RWPE2 (cell line): ENCODE results near the gene PCGF3.
"Not testable (repeated sequence)": the region's sequence is repeated elsewhere in the genome, so short reads cannot be mapped to it uniquely, and the experiment has no call there.

ENCODE experiments used
- ATAC-seq: fragments of 200-7000 bp; cut with Tn5 transposase; 3 replicates; pipeline ENCODE4 v1.9.1; 2021; ENCODE audit warnings: low read depth
- DNase-seq: peaks from one replicate; pipeline ENCODE4 v3.0.0-alpha.2; 2020; ENCODE audit warnings: low spot score
- H3K27ac ChIP-seq: fragments of 450-650 bp; 2 replicates; pipeline ENCODE4 v1.5.1; 2017; ENCODE audit warnings: mild to moderate bottlenecking; ENCODE audit not compliant: poor library complexity, severe bottlenecking
- H3K27me3 ChIP-seq: fragments of 250-450 bp; sonication (Bioruptor Pico); 2 replicates; pipeline ENCODE4 v1.5.1; 2021; ENCODE audit warnings: mild to moderate bottlenecking, moderate library complexity; ENCODE audit not compliant: insufficient read depth, poor library complexity, severe bottlenecking
- H3K36me3 ChIP-seq: fragments of 250-450 bp; sonication (Bioruptor Pico); 2 replicates; pipeline ENCODE4 v1.5.1; 2020; ENCODE audit warnings: low read depth, mild to moderate bottlenecking, moderate library complexity
- H3K4me1 ChIP-seq: fragments of 250-450 bp; sonication (Bioruptor Pico); 2 replicates; pipeline ENCODE4 v1.5.1; 2021; ENCODE audit warnings: mild to moderate bottlenecking, moderate library complexity; ENCODE audit not compliant: insufficient read depth, poor library complexity, severe bottlenecking
- H3K4me3 ChIP-seq: fragments of 250-450 bp; sonication (Bioruptor Pico); 2 replicates; pipeline ENCODE4 v1.5.1; 2021; ENCODE audit warnings: mild to moderate bottlenecking, moderate library complexity; ENCODE audit not compliant: severe bottlenecking
- H3K9me3 ChIP-seq: fragments of 250-450 bp; sonication (Bioruptor Pico); 2 replicates; pipeline ENCODE4 v1.5.1; 2021; ENCODE audit warnings: mild to moderate bottlenecking, moderate library complexity; ENCODE audit not compliant: severe bottlenecking
- CTCF ChIP-seq: fragments of 450-650 bp; IDR thresholded peaks from one replicate; pipeline ENCODE4 v1.5.1; 2017; ENCODE audit warnings: mild to moderate bottlenecking, moderate library complexity; ENCODE audit not compliant: poor library complexity, severe bottlenecking

PCGF3 gene

GRCh38 chr4:692771-693554 is 12.7 kb upstream of the PCGF3 start:
- Histone ChIP-seq H3K4me1 (peaks cover 1% of the 10 kb centered on the region), H3K9me3 (no peaks in the 10 kb centered on the region), H3K27ac (no peak overlapping the region), H3K36me3 (no peaks in the 10 kb centered on the region), H3K4me3 (no peak overlapping the region), H3K27me3 (no peaks in the 10 kb centered on the region)
- ATAC-seq (no peak), DNase-seq (no peak)
- no peak for TF ChIP-seq CTCF

DNA sequence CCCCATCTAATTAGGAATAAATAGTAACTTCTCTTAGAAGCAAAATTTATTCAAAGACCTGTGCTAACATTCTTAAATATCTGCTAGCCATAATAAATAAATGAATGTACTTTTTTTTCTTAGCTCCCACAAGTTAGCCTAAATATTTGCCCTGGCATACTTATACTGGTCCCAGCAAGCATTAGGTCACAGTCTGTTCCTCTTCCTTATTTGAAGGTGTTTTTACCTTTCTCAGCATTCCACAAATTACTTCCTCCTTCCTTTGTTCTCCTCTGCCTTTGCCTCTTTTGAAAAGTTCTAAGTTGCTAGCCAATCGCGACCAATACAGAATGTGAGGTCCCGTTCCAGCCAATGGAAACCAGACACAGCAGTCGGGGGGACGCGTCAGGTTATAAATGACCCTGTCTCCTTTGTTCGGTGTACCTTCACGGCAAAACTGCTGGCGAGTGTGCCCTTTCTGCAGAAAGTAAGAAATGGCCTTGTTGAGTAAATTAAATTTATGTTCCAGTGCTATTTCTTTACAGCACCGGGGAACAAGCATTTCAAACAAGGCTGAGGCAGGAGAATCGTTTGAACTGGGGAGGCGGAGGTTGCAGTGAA is 11.2 kb upstream of the PCGF3 start:
- not testable (repeated sequence) for H3K27me3 ChIP-seq, H3K36me3 ChIP-seq, H3K4me1 ChIP-seq, H3K27ac ChIP-seq, DNase-seq, ATAC-seq, H3K9me3 ChIP-seq, H3K4me3 ChIP-seq

DNA sequence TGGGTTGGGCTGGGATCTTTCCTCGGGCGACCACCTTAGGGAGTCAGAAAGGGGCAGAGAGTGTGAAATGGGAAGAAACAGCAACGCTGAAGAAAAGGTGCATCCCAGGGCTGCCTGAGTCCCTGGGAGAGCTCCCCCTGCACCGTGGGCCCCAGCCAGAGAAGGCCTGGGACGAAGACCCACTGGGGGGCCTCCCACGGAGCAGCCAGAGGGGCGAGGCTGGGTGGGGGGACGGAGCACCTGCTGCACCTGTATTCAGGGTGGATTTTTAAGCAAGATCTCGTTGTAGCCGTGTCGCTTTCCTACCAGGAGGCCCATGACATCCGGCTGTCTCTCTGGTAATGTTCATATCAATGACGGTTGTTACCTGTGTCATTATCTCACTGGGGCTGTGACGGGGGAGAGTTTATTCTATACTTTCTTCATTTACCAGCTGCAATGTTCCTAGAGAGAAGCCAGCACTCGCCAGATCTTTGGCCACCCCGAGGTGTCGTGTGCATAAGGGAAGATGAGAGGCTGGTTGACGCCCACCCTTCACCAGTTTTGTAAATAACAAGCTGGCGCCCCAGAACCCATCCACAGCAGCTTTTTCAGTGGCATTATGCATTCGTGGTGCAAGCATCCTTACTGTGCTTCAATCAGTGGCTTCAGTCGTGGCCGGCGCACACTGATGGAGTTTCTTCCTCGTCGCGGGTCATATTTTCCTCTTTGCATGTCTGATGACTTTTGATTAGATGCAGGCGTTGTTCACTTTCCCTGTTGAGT is 5.6 kb upstream of the PCGF3 start:
- peaks cover 6% of the 10 kb centered on the region for H3K4me1 ChIP-seq
- no peaks in the 10 kb centered on the region for H3K27me3 ChIP-seq
- ATAC-seq (no peak), DNase-seq (peak; percentile 35)
- no peaks in the 10 kb centered on the region for H3K9me3 ChIP-seq
- H3K36me3 ChIP-seq, result no peaks in the 10 kb centered on the region
- H3K27ac ChIP-seq, result peak overlapping the region; percentile 49
- no peak overlapping the region for H3K4me3 ChIP-seq
- no peak for TF ChIP-seq CTCF

DNA sequence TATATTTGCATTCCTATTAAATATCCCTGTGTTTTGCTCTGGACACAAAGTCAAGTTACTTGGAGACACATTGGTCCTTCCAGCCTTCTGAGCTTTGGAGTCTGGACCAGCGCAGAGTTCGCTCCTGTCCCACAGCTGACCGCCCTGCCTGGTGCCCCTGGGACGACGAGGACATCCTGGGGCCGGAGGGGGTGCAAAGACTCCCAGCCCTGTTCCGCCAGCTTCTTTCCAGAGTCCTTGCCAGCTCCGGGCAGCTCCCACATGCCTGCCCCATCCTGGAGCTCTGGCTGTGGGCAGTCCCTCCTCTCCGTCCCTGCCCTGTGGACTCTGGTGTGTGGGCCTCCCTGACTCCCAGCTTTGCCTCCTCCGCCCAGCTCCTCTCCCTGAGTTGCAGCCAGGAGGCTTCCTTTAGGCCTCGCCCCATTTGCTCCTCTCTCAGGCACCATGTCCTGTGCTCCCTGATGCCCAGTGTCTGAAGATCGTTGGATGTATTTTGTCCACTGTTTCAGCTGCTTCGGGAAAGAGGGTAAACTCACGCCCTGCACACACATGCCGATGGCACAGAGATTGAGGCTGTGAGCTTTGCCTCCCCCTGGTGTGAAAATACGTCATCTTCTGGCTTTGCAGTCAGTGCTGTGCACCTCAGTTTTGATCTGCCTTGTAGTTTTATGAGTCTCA is 4.9 kb upstream of the PCGF3 start:
- Histone ChIP-seq H3K4me3 (no peak overlapping the region), H3K27ac (no peak overlapping the region), H3K4me1 (peaks cover 6% of the 10 kb centered on the region), H3K9me3 (no peaks in the 10 kb centered on the region), H3K36me3 (no peaks in the 10 kb centered on the region), H3K27me3 (no peaks in the 10 kb centered on the region)
- ATAC-seq, result no peak
- no peak for TF ChIP-seq CTCF
- DNase-seq, result peak; percentile 34

GRCh38 chr4:702618-703048 is 3.0 kb upstream of the PCGF3 start:
- DNase-seq (no peak), ATAC-seq (no peak)
- Histone ChIP-seq H3K36me3 (no peaks in the 10 kb centered on the region), H3K27me3 (no peaks in the 10 kb centered on the region), H3K27ac (no peak overlapping the region), H3K9me3 (no peaks in the 10 kb centered on the region), H3K4me1 (peaks cover 6% of the 10 kb centered on the region), H3K4me3 (no peak overlapping the region)
- no peak for TF ChIP-seq CTCF
